HG03108 (cell line): ENCODE measurements around the gene RFX8.
"Not testable (repeated sequence)": the region's sequence is repeated elsewhere in the genome, so short reads cannot be mapped to it uniquely, and the experiment has no call there.

Source experiments
- ATAC-seq: cut with Tn5 transposase; IDR thresholded peaks from one replicate; pipeline ENCODE4 v1.9.1; 2021; ENCODE audit warnings: moderate library complexity; ENCODE audit not compliant: unreplicated experiment

Gene RFX8

DNA sequence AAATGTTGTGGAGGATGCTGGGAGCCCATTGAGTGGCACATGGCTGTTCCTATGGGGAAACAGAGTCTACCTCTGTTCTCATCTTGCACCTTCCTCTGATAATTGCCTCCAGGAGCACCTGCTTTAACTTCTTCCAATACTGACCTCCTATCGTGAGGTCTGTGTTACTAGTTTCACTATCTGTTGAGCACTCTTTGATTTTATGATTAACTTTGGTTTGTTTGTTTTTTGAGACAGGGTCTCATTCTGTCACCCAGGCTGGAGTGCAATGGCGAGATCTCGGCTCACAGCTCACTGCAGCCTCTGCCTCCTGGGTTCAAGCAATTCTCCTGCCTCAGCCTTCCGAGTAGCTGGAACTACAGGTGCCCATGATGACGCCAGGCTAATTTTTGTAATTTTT is 12.1 kb upstream of the RFX8 start:
- ATAC-seq = no peak

DNA sequence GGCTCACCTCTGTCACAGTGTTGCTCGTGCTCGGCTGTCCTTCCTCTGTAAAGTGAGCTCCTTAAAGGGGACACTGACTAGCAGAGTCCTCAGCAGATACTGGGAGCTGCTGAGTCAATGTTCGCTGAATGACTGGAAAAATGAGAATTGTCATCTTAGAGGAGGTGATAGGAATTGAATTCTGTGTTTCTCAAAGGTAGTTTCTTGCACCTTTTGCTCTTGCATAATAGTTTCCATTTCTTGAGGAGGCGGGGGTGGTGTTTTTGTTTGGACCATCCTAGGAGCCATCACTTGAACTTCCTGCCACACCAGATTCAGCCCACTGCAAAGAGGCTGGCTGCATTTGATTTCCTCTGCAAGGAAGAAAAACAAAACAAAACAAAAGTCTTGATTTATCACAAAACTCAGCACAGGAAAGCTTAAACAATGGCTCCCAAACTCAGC is 11.4 kb upstream of the RFX8 start:
- no peak for ATAC-seq

DNA sequence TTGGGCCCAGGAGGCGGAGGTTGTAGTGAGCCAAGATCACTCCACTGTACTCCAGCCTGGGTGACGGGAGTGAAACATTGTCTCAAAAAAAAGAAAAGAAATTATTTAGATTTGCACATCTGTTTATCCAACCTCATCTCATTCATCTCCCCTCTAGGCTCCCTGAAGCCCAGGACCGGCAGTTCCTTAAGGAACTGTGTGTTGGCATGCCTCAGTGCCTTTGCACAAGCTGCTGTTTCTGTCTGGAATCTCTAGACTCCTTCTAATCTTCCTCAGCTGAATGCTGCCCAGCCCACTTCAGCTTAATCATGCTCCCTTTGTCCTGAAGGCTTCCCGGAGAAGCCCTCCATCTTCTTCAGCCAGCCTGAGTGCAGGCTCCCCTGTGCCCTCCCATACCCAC is 10.9 kb upstream of the RFX8 start:
- ATAC-seq = no peak

DNA sequence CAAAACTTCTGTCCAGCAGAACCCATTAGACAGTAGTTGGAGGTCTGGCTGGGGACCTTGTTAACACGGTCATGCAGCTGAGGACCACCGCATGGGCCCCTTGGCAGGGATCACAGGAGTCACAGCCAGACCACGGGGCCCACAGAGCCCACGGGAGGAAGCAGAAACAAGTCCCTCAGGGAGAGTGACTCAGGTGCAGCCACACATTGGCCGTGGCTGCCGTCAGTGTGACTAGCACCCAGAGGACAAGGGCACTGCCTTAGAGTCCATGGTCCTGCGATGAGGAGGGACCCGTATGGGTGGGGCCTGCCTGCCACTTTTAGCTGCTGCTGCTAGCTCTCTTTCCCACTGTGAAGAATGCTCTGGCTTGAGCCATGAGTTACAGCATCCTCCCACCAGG is 5.9 kb upstream of the RFX8 start:
- no peak for ATAC-seq

DNA sequence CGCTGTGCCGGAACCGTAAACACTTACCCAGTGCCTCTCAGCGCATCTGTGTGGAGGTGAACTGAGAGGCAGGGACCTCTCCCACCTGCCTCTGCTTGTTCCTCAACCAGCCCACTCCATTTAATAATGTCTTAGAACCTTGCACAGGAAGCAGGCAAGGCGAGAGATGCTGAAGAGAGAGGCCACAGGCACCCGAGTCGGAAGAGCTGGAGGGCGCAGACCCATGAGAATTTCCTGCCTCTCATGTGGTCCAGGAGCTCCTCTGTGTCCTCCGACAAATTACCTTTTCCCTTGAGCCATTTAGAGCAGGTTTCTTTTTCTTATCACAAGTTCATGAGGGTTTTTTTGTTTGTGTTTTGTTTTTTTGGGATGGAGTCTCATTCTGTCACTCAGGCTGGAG is 4.9 kb upstream of the RFX8 start:
- ATAC-seq = no peak

DNA sequence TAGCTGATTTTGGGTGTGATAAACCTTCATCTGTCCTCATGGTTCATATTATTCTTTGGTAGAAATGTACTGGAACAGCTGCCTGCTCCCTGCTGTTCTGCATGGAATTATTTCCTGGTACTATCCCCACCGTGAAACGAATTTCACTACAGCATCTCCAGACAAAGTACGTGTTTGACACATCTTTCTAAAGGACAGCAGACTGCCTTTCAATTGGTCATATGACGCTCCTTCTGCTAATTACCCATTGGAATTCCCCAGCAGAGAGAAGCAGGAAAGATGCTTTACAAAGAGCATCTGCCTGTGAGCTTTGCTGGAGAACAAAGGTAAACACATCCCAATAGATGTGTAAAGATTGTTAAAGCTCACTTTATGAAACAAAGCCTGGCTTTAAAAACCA is 4.4 kb upstream of the RFX8 start:
- ATAC-seq = no peak

DNA sequence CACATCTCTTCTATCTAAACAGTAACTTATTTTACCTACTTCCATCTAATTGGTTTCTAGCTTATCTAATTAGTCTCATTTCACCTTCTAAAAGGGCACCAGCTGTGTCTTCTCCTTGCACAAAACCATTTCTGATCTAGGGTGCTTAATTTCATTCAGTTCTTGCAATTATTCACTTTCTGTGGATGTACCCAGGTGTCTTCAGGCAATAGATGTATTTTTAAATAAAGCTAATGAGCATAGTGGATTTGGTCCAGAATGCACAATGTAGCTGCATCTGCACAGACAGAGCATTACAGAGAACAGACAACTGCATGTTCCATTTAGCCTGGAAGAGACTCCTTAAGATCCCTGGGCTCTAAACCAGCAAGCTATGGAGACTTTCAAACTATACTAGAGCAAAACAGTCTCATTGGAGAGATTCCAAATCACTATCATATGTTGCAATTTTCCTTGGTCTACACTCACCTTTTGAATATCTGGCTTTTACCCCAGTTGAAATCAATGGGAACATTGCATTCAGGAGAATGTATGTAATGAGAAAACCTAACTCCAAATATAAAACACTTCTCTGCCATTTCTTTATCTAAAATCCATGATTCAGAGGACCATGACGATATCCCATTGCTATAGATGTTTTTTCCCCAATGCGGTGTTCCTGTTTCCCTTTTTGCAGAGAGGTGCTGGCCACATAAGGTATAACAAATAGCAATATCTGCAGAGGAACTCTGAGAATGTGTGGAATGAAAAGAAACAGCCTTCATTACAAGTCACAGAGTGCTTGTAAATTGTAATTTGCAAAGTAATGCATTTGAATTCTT is 3.5 kb upstream of the RFX8 start:
- ATAC-seq = no peak

DNA sequence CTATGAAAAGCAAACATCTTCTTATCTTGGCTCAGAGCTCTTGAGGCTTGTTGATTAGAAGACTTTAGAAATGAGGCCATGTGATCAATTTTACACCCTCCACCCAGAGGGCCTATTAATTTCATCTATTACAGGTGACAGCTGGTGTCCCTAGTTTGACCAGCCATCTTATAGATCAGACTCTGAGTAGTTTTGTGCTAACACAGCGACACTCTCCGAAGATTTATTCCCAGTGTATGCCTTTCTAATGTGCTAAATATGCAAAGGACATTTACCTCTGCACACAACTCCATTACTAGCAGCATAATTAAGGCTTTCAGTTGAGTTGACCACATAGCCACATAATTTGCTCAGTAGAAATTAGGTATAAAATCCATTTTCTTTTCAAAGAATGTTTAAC is 2.6 kb upstream of the RFX8 start:
- no peak for ATAC-seq

DNA sequence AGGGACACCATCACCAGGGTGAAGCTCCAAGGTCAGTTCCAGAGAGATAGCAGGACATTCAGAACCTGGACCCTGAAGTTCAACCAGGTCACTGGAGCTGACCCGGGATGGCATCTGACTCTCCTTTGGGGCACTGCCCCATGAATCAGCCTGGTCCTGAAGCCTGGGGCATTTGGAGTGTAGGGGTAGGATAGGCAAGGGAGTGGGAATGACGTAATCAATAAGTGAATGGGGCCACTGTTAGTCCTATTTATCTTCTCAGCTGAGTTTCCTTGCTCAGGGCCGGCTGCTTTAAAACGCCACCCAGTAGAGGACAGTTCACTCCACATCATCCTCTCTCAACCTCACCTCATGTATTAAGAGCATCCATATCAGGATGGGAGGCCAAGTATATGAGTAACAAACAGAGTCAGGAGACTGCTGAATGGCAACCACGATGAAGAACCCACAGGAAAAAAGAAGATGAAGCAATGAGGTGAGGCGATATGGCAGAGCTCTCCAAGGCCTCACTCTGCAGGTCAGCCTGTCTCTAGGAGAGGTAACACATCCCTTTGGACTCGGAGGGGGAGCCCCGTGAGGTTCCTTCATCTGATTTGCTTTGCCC is 1.8 kb upstream of the RFX8 start:
- no peak for ATAC-seq

DNA sequence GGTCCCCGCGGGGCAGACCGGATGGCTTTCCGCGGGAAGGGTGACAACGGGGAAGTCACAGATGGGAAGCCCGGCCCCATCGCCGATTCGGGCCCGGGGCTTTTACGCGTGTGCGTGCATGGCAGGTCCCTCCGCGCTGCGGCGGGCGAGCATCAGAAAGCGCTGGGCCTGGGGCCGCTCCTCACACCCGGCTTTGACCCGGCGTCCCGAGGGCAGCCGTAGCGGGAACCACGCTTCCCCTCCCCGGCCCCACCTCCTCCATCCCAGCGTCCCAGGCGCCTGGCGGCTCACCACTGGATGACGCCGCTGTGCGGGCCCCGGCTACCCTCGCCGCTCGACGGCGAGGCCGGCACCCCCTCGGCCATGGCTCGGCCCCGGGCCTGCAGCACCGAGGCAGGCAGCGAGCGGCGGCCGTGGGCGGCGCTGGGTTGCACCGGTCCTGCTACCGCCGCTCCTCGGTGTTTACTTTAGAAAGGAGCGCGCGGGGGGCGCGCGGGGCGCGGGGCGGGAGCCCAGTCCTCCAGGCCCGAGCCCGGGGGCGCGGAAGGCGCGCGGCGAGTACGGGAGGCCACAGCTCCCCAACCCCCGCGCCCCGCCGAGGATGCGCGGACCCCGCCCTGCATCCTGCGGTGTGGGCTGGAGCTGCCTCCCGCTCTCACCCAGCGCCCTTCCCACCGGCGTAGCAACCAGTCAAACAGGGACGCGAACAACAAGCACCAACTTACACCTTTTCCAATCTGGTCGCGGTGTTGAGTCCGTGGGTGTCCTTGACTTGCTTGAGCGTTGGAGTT is 806 bp downstream of the RFX8 start:
- no peak for ATAC-seq

DNA sequence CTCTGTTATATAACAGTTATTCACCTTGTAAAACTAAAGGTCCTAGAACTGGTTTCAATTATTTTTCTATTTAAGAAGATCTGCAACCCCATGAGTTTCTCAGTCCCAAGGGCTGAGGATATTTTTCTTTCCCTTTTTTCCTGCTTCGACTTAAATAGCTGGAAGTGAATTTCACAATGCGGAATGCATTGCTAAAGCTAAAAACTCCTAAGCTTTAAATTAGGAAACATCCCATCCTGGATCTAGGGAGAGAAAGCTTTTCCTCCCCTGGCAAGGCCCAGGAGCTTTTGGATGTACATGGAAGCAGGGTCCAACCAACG is 1.4 kb downstream of the RFX8 start:
- ATAC-seq = no peak

DNA sequence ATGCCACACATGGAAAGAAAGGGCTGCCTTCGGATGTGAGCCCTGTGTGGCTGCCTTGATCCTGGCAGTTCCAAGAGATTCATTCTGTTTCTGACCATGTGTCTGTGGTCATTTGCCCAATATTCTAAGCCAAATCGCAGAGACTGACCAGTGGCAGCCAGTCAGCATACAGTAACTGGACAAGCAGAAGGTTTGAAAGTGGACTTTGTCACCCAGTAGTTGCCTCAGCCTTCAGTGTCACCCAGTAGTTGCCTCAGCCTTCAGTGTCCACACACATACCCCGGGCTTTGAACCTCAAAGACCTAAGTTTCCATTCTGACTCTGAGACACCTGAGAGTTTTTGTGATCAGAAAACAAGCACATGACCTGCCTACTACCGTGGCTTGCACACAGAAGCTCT is 5.0 kb downstream of the RFX8 start:
- ATAC-seq = no peak

DNA sequence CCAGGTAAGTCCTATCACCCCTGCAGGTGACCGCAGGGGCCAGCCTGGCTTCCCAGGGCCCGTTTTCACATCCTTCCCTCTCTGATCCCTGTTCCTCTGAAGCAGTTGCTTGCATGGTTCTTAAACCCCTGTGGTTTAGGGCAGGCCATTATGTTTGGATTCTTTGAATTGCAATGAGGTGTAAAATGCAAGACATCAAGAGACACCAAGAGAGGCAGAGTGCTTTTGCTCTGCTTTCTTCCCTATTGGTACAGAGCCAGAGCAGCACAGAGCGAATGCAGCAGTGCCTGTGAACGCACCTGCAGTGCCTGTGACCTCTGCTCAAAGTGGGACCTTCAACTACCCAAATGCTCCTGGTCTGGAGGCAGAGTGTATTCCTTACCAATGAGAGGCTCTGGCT is 7.6 kb downstream of the RFX8 start:
- ATAC-seq = no peak

DNA sequence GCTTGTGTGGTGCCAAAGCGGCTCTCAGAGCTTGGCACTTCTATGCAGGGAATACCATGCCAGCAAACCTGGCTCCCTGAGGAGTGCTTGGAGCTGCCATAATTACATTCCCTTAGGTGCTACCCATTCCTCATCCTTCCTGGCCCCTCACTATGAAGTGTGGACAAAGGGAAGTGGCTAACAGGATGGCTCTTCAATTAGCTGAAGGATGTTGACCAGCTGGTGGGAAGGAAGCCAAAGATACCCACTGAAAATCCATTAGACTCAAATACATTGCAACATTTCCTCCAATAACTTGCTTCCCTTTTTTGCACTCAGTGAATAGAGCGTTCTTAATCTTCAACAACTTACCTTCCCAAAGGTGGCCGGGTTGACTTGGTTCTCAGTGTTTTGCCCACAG is 8.5 kb downstream of the RFX8 start:
- no peak for ATAC-seq

DNA sequence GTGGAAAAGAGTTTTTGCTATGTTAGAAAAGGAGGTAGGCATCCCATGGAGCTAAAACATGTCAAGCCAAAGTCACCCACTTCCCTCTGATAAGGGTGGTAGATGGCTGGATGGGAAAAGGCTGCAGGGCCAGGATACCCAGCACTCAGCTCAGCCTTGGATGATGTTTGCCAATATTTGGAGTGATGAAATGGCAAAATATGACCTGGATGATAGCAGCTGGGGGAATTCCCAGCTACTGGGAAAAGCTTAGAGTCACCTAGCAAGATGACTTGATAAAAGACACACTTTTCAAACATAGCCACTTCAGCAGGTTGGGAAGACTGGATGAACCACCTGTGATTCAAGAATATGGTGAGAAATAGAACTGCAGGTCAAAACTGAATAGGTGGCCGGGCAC is 10.1 kb downstream of the RFX8 start:
- ATAC-seq = no peak

DNA sequence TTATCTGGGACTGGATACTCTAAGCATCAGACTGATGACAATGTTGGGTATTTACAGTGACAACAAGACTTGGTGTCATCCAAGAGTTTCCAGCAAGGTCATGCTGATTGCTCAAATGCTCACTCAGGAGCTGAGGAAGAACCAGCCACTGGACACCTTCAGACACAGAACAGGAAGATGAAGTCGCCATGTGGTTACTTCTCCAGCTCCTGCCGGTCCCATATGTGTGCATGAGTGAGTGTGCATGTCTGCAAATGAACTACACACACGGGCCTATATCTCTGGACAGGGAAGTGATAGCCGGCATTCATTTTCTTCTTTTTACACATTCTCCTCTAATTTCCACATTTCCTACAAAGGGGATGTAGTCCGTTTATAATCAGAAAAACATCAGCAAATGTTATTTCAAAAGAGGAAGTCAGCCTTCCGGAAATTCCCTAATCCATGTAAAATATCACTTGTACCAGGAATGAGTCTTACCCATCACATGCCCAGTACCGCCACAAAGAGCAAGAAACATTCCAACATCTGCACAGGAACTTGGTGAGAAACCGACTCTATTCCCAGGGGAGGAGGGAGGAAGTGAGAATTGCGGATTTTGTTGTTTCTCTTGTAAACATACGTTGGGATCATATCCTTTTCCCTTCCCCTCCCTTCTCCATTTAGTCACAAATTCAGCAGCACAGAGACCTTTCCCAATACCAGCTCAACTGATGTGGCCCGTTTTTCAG is 10.8 kb downstream of the RFX8 start:
- no peak for ATAC-seq

DNA sequence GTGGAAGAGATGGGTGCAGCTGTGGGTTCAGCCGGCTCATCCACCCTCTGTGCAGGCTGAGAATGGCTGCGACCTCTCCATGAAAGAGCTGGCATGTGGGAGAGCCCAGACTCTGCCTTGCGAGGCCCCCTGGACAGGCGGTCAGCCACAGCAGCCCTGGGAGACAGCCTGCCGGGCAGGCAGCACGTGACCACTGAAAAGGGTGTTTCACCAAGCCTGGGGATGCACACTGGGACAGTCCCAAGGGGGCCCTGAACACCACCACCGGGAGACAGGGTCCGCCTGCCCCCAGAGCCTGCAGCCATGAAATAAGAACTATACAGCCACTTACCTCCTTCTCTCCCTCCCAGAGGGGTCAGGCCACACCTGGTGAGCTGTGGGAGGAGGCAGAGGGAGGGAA is 11.5 kb downstream of the RFX8 start:
- no peak for ATAC-seq

DNA sequence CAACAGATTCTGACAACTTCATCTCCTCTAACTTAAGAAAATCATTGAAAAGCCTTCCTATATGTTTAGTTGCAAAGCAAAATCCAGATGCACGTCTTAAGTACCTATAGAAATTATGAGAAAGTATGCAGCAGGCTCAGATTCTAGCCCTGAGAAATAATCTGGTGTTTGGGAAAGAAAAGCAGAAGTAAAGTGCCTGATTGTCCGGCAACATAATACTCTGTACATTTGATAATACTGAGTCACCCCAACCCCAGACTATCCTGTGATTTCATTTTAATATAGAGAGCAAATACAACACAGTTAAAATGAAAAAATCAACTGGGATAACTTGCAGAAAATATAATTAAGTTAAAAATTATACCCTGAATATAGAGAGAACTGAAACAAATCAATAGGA is 13.5 kb downstream of the RFX8 start:
- no peak for ATAC-seq

DNA sequence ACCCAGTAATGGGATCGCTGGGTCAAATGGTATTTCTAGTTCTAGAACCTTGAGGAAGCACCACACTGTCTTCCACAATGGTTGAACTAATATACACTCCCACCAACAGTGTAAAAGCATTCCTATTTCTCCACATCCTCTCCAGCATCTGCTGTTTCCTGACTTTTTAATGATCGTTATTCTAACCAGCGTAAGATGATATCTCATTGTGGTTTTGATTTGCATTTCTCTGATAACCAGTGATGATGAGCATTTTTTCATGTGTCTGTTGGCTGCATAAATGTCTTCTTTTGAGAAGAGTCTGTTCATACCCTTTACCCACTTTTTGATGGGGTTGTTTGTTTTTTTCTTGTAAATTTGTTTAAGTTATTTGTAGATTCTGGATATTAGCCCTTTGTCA is 20.5 kb downstream of the RFX8 start:
- not testable (repeated sequence) for ATAC-seq

DNA sequence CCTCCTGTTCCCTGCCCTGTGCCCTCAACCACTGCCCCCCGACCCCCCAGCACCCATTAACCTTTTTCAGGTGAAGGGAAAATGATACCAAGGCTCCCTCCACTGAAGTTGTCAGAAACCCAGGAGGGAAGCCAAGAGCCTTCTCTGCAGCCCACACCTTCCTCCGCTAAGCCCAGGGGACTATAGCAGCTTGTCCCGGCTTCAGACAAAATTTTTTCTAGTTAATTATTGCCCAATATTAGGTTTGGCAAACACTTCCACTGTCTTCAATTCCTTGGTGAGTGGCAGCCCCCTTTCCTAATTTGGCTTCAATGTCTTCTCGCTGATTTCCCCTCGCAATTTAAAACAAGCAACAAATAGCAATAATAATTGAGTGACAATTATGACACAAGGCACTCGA is 23.9 kb downstream of the RFX8 start:
- no peak for ATAC-seq

DNA sequence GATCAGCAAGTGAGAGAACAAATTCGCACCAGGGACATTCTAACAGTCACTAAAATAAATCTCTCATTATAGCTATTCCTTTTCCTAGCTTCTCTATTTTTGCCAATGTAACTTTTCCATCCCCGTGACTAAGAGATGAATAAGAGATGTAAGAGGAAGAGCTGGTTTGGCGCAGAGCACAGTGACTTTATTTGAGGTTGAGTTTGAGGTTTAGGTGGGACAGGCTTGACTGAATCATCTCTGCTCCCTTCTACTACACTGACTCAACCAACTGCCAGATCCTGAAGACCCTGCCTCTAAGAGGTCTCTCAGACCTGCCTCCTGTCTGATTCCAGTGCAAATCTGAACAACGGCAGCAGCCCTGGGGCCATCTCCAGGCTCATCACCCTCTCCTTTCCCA is 28.0 kb downstream of the RFX8 start:
- no peak for ATAC-seq

DNA sequence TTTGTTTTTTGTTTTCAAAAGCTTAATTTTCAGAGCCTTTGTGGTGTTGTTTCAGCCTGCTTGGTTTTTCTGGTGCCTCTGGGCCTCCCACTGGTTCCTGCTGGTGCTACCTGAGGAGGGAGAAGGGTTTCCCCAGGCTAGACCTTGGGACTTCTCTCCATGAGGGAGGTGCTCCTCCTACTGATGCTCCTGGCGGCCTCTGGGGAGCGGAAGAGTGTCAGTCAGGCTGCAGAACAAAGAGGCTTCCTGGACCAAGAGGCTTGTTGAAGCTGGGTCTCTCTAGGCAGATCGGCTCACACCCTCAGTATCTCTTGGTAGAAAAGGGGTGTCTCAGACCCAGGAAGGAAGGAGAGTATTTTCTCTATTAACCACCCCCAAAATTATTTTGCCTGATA is 32.2 kb downstream of the RFX8 start:
- ATAC-seq = no peak
